GM21825 (cell line): ENCODE results near the gene PAQR7.
A peak's percentile ranks its signal among the peaks of the same experiment; 100 is the strongest.

Experiments used
- ATAC-seq: cut with Tn5 transposase; IDR thresholded peaks from one replicate; pipeline ENCODE4 v1.9.1; 2021; ENCODE audit warnings: mild to moderate bottlenecking, moderate library complexity; ENCODE audit not compliant: unreplicated experiment

Gene PAQR7

GRCh38 chr1:25875154-25875855 is at the start of gene PAQR7:
Gene PAQR7 (minus strand): TSS chr1:25875708. CDS start chr1:25863839, 11,869 bp downstream.
- peak; percentile 50 for ATAC-seq

GRCh38 chr1:25924454-25924853 is 48.9 kb upstream of the PAQR7 start:
- no peak for ATAC-seq

- ATAC-seq = no peak
These were observed 47.6 kb upstream of the PAQR7 start for GRCh38 chr1:25922971-25923552.

- no peak for ATAC-seq
These were observed 46.8 kb upstream of the PAQR7 start for GRCh38 chr1:25922056-25922970.

- no peak for ATAC-seq
These were observed 43.1 kb upstream of the PAQR7 start for GRCh38 chr1:25918615-25919014.

- ATAC-seq = no peak
These were observed 42.5 kb upstream of the PAQR7 start for GRCh38 chr1:25917996-25918395.

GRCh38 chr1:25916460-25916859 is 41.0 kb upstream of the PAQR7 start:
- ATAC-seq = no peak

GRCh38 chr1:25914074-25914995 is 38.8 kb upstream of the PAQR7 start:
- ATAC-seq = no peak

GRCh38 chr1:25913206-25913605 is 37.7 kb upstream of the PAQR7 start:
- ATAC-seq = no peak

- no peak for ATAC-seq
These were observed 36.7 kb upstream of the PAQR7 start for GRCh38 chr1:25912076-25912831.

- ATAC-seq = no peak
These were observed 35.7 kb upstream of the PAQR7 start for GRCh38 chr1:25911162-25911561.

GRCh38 chr1:25909040-25909439 is 33.5 kb upstream of the PAQR7 start:
- no peak for ATAC-seq

GRCh38 chr1:25908161-25908560 is 32.7 kb upstream of the PAQR7 start:
- ATAC-seq = no peak

GRCh38 chr1:25907601-25908000 is 32.1 kb upstream of the PAQR7 start:
- no peak for ATAC-seq

GRCh38 chr1:25906644-25907300 is 31.3 kb upstream of the PAQR7 start:
- ATAC-seq = no peak

GRCh38 chr1:25905680-25906643 is 30.5 kb upstream of the PAQR7 start, which contains the start of gene STMN1:
Gene STMN1 (minus strand): TSS chr1:25906419. CDS start chr1:25904676, 1,743 bp downstream.
- peak; percentile 51 for ATAC-seq

- peak; percentile 82 for ATAC-seq
These were observed 29.6 kb upstream of the PAQR7 start for GRCh38 chr1:25904943-25905679.
